NT2/D1 (cell line): ENCODE measurements around the gene ATP5PO.

ENCODE experiments used
- DNase-seq: peaks from one replicate; pipeline ENCODE4 v3.0.0-alpha.2; 2011; ENCODE audit warnings: low read depth, low spot score
- H3K27me3 ChIP-seq: 2 replicates; pipeline ENCODE4 v1.6.0; 2011; ENCODE audit warnings: mild to moderate bottlenecking; ENCODE audit not compliant: insufficient read length, insufficient read depth
- H3K36me3 ChIP-seq: 2 replicates; pipeline ENCODE4 v1.6.1; 2011; ENCODE audit warnings: mild to moderate bottlenecking, low read length, mixed read lengths; ENCODE audit not compliant: insufficient read depth, insufficient read length
- H3K4me1 ChIP-seq: 2 replicates; pipeline ENCODE4 v1.5.1; 2011; ENCODE audit not compliant: insufficient read depth, insufficient read length
- H3K4me3 ChIP-seq: 2 replicates; pipeline ENCODE4 v1.5.1; 2011; ENCODE audit warnings: low read depth; ENCODE audit not compliant: insufficient read length
- H3K9ac ChIP-seq: 2 replicates; pipeline ENCODE4 v1.6.0; 2011; ENCODE audit warnings: low read depth; ENCODE audit not compliant: insufficient read length
- H3K9me3 ChIP-seq: 2 replicates; pipeline ENCODE4 v1.5.1; 2011; ENCODE audit warnings: mild to moderate bottlenecking, low read length; ENCODE audit not compliant: insufficient read depth
- SUZ12 ChIP-seq: IDR thresholded peaks from 2 replicates; pipeline ENCODE4 v1.6.1; 2011; ENCODE audit not compliant: insufficient read length, insufficient read depth; ENCODE audit errors: extremely low read depth
- YY1 ChIP-seq: IDR thresholded peaks from 2 replicates; pipeline ENCODE4 v1.6.1; 2011; ENCODE audit not compliant: insufficient read length, insufficient read depth
- ZNF274 ChIP-seq: IDR thresholded peaks from 2 replicates; pipeline ENCODE4 v1.6.1; 2011; ENCODE audit warnings: mild to moderate bottlenecking, low read depth, low read length

Gene ATP5PO

DNA sequence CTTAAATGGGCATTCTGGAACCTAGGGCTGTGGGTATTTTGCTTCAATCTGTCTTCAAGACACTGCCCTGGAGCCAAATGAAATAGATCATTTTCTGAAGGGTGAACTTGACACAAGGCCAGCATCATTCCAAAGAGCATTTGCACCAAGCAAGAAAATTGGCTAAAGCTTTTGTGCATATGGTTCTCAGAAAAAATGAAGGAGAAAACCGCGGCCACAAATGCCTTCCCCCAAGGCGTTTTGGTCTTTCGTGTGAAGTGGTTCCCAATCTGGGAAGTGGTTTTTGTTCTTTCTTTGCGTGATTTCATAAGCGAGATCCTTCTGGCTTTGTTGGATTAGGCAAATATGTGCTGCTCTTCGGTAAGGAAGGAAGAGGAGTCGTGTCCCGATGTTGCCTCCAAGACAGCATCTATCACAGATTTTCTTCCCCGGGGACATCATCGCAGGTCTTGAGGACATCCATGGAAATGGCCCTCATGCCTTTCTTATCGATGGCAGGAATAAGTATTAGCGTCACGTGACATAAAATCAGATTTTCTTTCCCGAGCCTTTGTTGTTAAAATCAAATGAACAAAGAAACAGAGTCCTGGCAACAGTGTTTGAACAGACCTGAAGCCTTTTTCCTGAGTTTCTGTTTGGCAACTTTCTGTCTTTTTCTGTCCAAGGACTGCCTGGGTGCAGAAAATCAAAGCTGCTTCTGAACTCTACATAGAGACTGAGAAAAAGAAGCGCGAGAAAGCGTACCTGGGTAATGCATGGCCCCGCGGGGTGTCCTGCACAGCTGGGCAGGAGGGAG is 31.0 kb downstream of the ATP5PO start:
- H3K27me3 ChIP-seq: no peaks in the 10 kb centered on the region
- DNase-seq: no peak
- no peak overlapping the region for H3K9ac ChIP-seq
- no peaks in the 10 kb centered on the region for H3K36me3 ChIP-seq
- no peak overlapping the region for H3K4me3 ChIP-seq
- no peaks in the 10 kb centered on the region for H3K9me3 ChIP-seq
- H3K4me1 ChIP-seq: no peaks in the 10 kb centered on the region
- TF ChIP-seq YY1: no peak
- no peak for TF ChIP-seq ZNF274
- no peak for TF ChIP-seq SUZ12

DNA sequence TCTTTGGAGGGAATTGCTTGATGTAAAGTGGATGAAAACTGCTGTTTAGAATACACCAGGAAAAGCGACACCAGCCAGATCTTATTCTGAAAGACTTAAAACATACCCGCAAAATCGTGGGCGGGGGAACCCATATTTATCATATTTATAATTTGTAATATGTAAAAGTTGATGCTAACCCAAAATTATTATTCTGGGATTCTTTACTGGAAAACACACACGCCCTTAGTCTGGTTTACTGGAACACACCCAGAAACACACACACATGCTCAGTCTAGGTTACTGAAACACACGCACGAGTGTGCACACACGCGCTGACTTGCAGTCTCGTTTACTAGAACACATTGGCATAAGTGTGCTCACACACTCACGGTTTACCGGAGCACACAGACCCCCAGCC is 32.5 kb downstream of the ATP5PO start:
- H3K4me1 ChIP-seq: no peaks in the 10 kb centered on the region
- H3K36me3 ChIP-seq: no peaks in the 10 kb centered on the region
- H3K4me3 ChIP-seq: no peak overlapping the region
- H3K27me3 ChIP-seq: no peaks in the 10 kb centered on the region
- H3K9me3 ChIP-seq: no peaks in the 10 kb centered on the region
- DNase-seq: no peak
- H3K9ac ChIP-seq: no peak overlapping the region
- TF ChIP-seq YY1 (no peak), ZNF274 (no peak), SUZ12 (no peak)

DNA sequence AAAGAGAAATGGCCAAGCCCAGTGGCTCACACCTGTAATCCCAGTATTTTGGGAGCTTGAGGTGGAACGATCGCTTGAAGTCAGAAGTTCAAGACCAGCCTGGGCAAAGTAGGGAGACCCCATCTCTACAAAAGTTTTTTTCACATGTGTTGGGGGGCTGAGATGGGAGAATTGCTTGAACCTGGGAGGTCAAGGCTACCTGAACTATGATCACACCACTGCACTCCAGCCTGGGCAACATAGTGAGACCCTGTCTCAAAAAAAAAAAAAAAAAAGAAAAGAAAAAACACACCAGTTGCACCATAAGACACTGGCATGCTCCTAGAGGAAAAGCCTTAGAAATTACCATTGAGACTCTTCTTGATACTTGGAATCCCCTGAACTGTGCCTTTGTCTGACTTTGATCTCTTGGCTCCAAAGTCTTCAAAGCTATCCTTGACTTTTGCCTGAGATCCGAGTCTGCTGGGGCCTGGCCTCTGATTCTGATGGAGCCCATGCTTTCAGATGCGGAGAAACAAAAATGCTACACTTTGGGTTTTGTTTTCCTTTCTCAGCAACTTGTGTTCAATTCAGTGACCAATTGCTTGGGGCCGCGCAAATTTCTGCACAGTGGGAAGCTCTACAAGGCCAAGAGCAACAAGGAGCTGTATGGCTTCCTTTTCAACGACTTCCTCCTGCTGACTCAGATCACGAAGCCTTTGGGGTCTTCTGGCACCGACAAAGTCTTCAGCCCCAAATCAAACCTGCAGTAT is 33.7 kb downstream of the ATP5PO start:
- Histone ChIP-seq H3K27me3 (no peaks in the 10 kb centered on the region), H3K9me3 (no peaks in the 10 kb centered on the region), H3K4me1 (no peaks in the 10 kb centered on the region), H3K4me3 (no peak overlapping the region), H3K36me3 (no peaks in the 10 kb centered on the region), H3K9ac (no peak overlapping the region)
- no peak for TF ChIP-seq ZNF274
- no peak for TF ChIP-seq YY1
- TF ChIP-seq SUZ12: no peak
- no peak for DNase-seq

- no peak for DNase-seq
- Histone ChIP-seq H3K36me3 (no peaks in the 10 kb centered on the region), H3K4me1 (no peaks in the 10 kb centered on the region), H3K9ac (no peak overlapping the region), H3K4me3 (no peak overlapping the region), H3K27me3 (no peaks in the 10 kb centered on the region), H3K9me3 (no peaks in the 10 kb centered on the region)
- TF ChIP-seq YY1: no peak
These were observed 35.0 kb downstream of the ATP5PO start for GRCh38 chr21:33880626-33881025.

GRCh38 chr21:33878824-33879223 is 36.8 kb downstream of the ATP5PO start:
- Histone ChIP-seq H3K9ac (no peak overlapping the region), H3K36me3 (no peaks in the 10 kb centered on the region), H3K27me3 (peaks cover 4% of the 10 kb centered on the region), H3K4me3 (no peak overlapping the region), H3K9me3 (no peaks in the 10 kb centered on the region), H3K4me1 (no peaks in the 10 kb centered on the region)
- DNase-seq: no peak
- TF ChIP-seq SUZ12: no peak
- no peak for TF ChIP-seq YY1
- no peak for TF ChIP-seq ZNF274

DNA sequence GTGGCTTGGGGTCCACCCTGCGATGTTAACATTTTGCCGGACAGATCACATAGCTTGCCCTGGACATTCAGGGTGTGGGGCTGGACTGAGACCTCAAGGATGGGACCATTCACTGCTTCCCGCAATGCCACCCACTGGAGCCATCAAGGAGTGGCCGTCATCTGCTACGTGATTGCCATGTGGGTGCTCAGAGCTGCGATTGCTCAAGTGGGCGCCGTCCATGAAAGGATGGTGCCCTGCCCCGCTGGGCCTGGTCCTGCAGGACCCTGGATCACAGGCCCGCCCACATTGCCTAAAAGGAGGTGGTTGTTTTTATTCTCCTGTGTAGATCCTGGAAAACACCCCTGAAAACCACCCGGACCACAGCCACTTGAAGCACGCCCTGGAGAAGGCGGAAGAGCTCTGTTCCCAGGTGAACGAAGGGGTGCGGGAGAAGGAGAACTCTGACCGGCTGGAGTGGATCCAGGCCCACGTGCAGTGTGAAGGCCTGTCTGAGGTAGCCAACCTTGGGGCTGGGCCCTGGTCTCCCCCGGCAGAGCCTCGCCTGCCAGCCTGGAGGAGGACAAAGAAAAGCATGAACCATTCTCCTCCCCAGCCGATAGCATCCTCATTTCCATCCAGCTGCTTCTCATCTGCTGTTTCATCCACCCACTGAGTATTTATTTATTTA is 40.4 kb downstream of the ATP5PO start:
- Histone ChIP-seq H3K4me3 (no peak overlapping the region), H3K9me3 (no peaks in the 10 kb centered on the region), H3K27me3 (peaks cover 4% of the 10 kb centered on the region), H3K9ac (no peak overlapping the region), H3K4me1 (no peaks in the 10 kb centered on the region), H3K36me3 (no peaks in the 10 kb centered on the region)
- TF ChIP-seq SUZ12: no peak
- no peak for TF ChIP-seq ZNF274
- TF ChIP-seq YY1: no peak
- no peak for DNase-seq

GRCh38 chr21:33874161-33874560 is 41.4 kb downstream of the ATP5PO start:
- Histone ChIP-seq H3K9ac (no peak overlapping the region), H3K4me1 (no peaks in the 10 kb centered on the region), H3K9me3 (no peaks in the 10 kb centered on the region), H3K4me3 (no peak overlapping the region), H3K27me3 (peaks cover 4% of the 10 kb centered on the region), H3K36me3 (no peaks in the 10 kb centered on the region)
- DNase-seq: no peak
- TF ChIP-seq YY1 (no peak), SUZ12 (no peak), ZNF274 (no peak)
